HG02870 (cell line): ENCODE data around the gene AIFM2.
A peak's percentile ranks its signal among the peaks of the same experiment; 100 is the strongest.
"Not testable (repeated sequence)": the region's sequence is repeated elsewhere in the genome, so short reads cannot be mapped to it uniquely, and the experiment has no call there.

ENCODE experiments used
- ATAC-seq: cut with Tn5 transposase; IDR thresholded peaks from one replicate; pipeline ENCODE4 v1.9.1; 2021; ENCODE audit warnings: mild to moderate bottlenecking, moderate library complexity; ENCODE audit not compliant: unreplicated experiment

AIFM2 gene

DNA sequence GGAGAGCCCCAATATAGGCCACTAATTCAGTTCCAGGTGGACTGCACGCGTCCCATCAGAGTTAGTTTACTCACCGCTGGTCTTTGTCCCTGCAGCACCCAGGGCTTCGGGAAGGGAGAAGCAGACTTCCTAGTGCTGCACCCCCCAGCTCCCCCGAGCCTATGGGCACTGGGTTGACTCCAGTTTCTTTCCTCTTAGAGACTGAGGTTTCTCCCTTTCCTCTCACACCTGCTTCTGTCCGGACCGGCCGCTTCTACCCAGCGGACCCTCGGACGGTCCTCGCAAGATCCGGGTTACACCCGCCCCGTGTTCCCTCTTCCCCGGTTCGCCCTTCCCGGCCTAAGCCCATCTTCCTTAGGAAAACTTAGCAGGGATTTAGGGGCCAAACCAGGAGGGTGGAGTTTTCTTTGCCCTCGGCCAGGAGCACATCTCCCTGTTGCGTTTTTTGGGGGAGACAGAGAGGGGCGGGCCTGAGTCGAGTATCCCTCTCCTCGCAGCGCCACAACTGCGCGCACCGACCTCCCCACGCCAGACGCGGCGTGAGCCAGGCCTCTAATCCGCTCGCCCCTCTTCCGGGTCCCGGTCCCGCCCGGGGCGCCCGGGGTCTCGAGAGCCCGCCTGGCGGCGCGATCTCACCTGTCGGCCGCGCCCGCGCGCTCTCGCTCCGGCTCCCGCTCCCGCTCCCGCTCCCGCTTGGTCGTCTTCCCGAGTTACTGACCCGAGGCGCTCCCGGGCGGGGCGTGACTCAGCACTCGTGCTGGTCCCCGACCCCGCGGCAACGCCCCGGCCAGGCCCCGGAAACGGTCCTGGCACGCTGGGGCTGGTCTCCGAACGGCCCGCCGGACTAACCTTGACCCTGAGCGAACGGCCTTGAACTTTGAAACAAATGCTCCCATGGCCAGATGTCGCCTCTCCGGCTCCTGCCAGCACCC lies at the start of gene AIFM2:
TSS of gene AIFM2 (minus strand) at position 728 of the 932 bp plus-strand sequence. CDS start 8,741 bp downstream, outside the sequence.
- ATAC-seq, result peak; percentile 66

- ATAC-seq, result not testable (repeated sequence)
Measured at GRCh38 chr10:70179209-70179608, 46.6 kb upstream of the AIFM2 start.

DNA sequence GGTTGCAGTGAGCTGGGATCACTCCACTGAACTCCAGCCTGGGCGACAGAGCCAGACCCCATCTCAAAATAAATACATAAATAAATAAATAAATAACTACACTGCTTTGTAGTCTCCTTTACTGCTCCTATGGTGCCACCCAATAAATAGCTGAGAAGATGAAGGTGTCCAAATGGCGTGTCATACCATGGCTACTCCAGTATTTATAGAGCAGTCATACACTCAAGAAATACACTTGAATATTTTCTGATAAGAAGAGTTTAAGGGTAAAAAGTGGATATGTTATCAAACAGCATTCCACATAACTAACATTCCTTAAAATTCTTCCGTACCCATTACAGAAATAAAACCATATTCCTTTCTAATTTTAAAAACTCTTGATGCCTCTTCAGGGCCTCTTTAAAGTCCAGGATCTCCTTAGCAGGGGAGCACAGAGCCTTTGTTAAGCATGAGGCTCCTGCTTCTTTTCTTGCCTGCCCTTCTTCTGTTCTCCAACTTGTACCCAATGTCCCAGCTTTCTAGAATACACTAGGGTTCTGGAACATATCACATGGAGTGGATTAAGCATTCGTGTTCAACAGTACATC lies 45.6 kb upstream of the AIFM2 start:
- no peak for ATAC-seq

- ATAC-seq, result no peak
Measured at GRCh38 chr10:70176441-70176840, 43.8 kb upstream of the AIFM2 start.

DNA sequence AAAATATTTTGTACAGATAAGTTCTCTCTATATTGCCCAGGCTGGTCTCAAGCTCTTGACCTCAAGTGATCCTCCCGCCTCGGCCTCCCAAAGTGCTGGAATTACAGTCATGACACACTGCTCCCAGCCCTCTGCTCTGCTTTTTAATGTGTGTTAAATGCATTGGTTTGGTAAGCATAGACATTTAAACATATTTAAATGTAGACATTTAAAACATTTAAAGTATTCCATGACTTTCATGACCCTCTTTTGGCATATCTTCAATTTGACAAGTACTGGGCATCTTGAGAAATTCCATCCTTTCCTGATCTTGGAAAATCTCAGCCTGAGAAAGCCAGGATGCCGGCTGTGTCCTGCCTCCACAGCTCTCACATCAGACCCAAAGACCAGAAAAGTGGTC lies 42.9 kb upstream of the AIFM2 start:
- ATAC-seq, result no peak

DNA sequence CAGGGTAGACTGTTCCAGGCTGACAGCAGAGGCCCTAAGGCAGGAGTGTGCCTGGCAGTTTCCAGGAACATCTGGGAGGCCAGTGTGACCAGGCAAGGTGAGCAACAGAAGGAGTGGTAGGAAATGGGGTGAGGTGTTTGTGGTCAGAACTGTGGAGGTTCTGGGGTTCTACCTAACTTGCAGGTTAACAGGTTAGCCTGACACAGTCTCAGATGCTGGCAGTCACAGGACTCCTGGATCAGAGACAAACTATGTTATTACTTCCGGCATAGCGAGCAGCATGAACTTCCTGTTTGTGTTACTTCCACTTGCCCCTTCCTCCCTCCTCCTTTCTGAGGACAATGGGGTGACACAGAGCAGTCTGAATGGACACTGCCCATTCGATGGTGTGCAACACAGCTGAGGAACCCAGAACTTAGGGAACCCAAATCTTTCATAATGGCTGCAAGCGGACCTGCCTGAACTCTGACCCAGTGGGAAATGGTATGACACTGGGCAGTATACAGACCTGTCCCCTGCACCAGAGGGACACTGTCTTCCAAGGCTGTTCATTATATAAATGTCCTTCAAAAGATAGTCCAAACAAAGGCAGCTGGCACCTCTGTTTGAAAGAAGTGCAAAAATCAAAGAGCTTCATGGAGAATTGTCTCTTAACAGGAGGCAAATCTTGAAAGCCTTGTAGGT lies 41.6 kb upstream of the AIFM2 start:
- no peak for ATAC-seq

GRCh38 chr10:70169649-70170364 lies 37.2 kb upstream of the AIFM2 start:
- ATAC-seq, result peak; percentile 1

DNA sequence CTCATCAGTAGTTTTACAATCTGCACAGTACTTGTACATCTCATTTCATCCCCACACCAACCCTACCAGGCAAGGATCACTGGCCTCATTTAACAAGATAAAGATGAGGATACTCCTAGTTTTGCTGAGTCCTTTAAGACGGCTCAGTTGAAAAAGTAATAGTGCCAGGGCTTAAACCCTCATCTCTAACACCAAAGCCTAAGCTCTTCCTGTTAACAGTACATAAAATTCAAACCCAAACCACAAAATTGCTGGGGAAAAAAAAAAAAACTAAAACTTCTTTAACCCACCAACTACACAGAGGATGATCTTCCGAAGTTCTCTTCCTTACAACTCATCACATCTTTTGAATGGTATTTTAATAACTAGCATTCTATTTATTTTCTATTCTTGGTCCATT lies 36.4 kb upstream of the AIFM2 start:
- ATAC-seq, result no peak

- ATAC-seq, result no peak
Measured at GRCh38 chr10:70167246-70167645, 34.6 kb upstream of the AIFM2 start.

DNA sequence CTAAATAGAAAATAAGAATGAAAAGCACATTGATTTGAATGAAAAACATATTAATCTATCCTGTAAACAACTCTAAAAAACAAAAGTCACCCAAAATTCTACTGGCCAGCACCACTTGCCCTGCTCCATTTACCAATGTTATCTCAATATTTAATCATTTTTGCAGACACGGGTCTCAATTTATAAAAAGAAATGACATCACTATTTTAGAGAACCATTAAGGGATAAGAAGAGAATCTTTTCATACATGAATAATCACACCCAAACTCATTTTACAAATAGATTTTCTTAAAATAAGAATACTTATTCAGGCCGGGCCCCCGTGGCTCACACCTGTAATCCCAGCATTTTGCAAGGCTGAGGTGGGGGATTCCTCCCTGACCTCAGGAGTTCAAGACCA lies 33.8 kb upstream of the AIFM2 start:
- ATAC-seq, result no peak

DNA sequence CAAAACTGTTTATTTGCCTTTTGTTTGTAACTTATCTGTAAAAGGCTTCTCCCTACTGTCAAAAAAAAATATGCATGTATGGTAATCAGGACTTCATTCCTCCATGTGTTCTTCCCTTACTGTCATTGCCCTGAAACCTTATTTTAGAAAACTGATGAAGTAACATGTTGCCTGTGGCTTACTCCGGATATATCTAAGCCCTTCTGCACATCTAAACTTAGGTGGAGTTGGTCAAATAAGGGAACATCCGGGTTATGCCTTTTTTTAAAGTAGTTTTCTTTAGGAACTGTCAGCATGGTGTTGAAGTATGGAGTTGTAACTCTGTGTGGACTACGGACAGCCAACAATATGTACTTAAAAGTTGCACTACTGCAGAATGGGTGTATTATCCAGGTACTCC lies 31.5 kb upstream of the AIFM2 start:
- no peak for ATAC-seq

DNA sequence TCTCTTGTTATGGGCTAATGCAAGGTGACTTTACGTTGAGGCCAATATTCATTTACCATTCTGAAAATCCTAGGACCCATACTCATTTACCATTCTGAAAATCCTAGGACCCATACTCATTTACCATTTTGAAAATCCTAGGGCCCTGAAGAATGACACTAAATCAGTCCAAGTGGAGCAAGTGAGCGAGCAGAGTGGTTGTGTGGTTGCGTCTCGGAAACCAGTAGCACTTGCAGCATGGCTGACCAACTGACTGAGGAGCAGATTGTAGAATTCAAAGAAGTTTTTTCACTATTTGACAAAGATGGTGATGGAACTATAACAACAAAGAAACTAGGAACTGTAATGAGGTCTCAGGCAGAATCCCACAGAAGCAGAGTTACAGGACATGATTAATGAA lies 30.8 kb upstream of the AIFM2 start:
- no peak for ATAC-seq

GRCh38 chr10:70162892-70163201 lies 30.2 kb upstream of the AIFM2 start:
- peak; percentile 82 for ATAC-seq

DNA sequence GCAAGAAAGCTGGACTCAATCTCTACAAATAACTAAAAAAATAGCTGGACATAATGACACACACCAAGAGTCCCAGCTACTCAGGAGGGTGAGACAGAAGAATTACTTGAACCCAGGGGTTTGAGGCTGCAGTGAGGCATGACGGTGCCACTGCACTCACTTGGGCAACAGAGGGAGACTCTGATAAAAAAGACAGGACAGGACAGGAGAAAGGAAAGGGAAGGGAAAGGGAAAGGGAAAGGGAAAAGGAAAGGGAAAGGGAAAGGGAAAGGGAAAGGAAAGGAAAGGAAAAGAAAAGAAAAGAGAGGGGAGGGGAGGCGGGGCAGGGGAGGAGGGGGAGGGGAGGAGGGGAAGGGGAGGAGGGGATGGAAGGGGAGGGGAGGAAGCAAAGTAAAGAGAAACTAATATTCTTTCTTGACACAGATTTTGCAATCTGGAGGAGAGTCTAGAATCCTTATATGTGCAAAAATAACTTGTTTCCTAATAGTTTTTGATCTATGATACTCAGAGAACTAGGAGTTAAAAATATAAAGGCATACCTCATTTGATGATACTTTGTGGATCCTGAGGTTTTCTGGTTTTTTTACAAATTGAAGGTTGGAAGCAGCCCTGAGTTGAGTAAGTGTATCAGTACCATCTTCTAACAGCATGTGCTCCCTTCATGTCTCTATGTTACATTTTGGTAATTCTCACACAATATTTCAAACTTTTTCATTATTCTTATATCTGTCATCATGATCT lies 29.7 kb upstream of the AIFM2 start:
- ATAC-seq, result peak; percentile 35

DNA sequence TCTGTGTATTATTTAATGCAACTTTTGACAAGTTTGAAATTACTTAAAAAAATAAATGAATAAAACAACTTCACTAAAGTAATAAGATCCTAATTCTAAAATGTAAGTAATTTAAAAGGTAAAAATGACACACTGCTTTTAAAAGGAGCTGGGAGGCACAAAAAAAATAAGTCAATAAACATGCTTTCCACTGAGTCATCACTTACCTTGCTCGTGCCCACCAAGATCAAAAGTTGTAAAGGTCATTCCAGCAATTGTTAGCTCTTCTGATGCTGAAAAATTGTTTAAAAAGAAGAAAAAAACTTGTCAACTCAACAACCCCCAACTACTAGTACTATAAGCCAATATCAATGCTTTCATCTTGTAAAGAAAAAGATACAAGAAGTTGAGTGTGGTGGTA lies 28.2 kb upstream of the AIFM2 start:
- no peak for ATAC-seq

DNA sequence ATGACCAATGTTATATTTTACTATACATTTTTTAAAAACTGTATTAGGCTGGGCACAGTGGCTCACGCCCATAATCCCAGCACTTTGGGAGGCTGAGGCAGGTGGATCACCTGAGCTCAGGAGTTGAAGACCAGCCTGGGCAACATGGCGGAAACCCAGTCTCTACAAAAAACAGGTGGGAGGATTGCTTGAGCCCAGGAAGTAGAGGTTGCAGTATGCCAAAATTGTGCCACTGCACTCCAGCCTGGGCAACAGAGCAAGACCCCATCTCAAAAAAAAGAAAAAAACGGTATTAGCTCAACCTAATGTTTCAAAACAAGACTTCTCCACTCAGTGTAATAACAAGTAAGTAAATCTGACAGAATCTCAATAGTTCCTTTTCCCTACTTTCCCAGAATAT lies 26.7 kb upstream of the AIFM2 start:
- not testable (repeated sequence) for ATAC-seq

DNA sequence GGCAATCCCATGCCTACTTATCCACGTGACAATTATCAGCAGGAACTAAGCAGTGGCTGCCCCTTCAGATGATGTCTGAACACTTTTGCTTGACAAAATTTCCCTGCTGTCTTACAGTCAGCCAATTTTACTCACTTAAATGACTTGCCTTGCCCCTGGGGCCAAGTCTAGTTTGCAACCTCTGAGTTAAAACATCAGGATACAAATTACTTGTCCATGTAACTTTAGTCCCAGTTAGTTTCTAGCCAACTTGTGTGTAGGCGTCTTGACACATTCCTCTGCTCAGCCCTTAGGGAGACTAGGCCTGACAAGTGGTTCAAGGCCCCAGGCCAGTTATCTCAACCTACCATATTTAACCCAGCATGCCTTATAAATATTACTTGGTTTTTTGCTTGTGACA lies 25.5 kb upstream of the AIFM2 start:
- no peak for ATAC-seq

- ATAC-seq, result no peak
Measured at GRCh38 chr10:70155255-70155838, 22.7 kb upstream of the AIFM2 start.

GRCh38 chr10:70148516-70148915 lies 15.9 kb upstream of the AIFM2 start:
- ATAC-seq, result no peak

- ATAC-seq, result no peak
Measured at GRCh38 chr10:70147259-70147625, 14.6 kb upstream of the AIFM2 start.
